K562 (cell line): ENCODE data around the gene OFD1. TPM values are rescaled to one million over a fixed set of nuclear protein-coding genes. Genes with fewer than 3 reads are reported as not detected.
A peak's percentile ranks its signal among the peaks of the same experiment; 100 is the strongest.

Source experiments
- C11orf30 ChIP-seq: fragments of 450-650 bp; IDR thresholded peaks from 2 replicates; pipeline ENCODE4 v1.6.1; 2016; ENCODE audit warnings: low read depth, mild to moderate bottlenecking
- GABPB2 ChIP-seq: fragments of 250-450 bp; sonication (Bioruptor Pico); conservative IDR thresholded peaks from 2 replicates; pipeline ENCODE4 v1.5.1; 2021; ENCODE audit warnings: mild to moderate bottlenecking
- GTF2F1 ChIP-seq: IDR thresholded peaks from 2 replicates; pipeline ENCODE4 v1.6.1; 2011; ENCODE audit warnings: low read depth, low read length, improper control_type of control experiment
- KDM2B ChIP-seq: fragments of 250-450 bp; sonication (Bioruptor Pico); IDR thresholded peaks from 2 replicates; pipeline ENCODE4 v1.8.0; 2021; ENCODE audit warnings: mild to moderate bottlenecking, moderate library complexity
- MED1 ChIP-seq: sonication (generic); formaldehyde crosslinking; IDR thresholded peaks from 2 replicates; pipeline ENCODE4 v1.8.1; 2023; ENCODE audit warnings: missing genetic modification reagents, borderline replicate concordance
- PCBP1 ChIP-seq: fragments of 200-400 bp; formaldehyde crosslinking; IDR thresholded peaks from 2 replicates; pipeline ENCODE4 v1.6.1; 2018; ENCODE audit warnings: mild to moderate bottlenecking, low read depth, low read length; ENCODE audit not compliant: poor library complexity, severe bottlenecking
- RBM15 ChIP-seq: fragments of 200-400 bp; formaldehyde crosslinking; IDR thresholded peaks from 2 replicates; pipeline ENCODE4 v1.6.1; 2018; ENCODE audit warnings: mild to moderate bottlenecking, low read length, moderate library complexity; ENCODE audit not compliant: insufficient read depth
- RCOR1 ChIP-seq, 2 experiments: IDR thresholded peaks; 2 replicates each; pipeline ENCODE4 v1.6.1; 2012; ENCODE audit warnings: low read depth in 2 of 2, low read length in 2 of 2, borderline replicate concordance in 1 of 2, improper control_type of control experiment in 1 of 2
- XRCC3 ChIP-seq: fragments of 450-650 bp; IDR thresholded peaks from 2 replicates; pipeline ENCODE4 v1.6.1; 2017; ENCODE audit warnings: mild to moderate bottlenecking, moderate library complexity
- ZKSCAN3 ChIP-seq: fragments of 250-450 bp; sonication (Bioruptor Pico); IDR thresholded peaks from 2 replicates; pipeline ENCODE4 v1.4.0; 2020
- ZNF165 ChIP-seq: fragments of 250-450 bp; sonication (Bioruptor Pico); IDR thresholded peaks from 2 replicates; pipeline ENCODE4 v1.4.0; 2020; ENCODE audit warnings: borderline replicate concordance
- ZNF76 ChIP-seq: fragments of 250-450 bp; sonication (Bioruptor Pico); IDR thresholded peaks from 2 replicates; pipeline ENCODE4 v1.4.0; 2020; ENCODE audit warnings: mild to moderate bottlenecking, moderate library complexity, borderline replicate concordance
- polyA plus RNA-seq, 8 experiments: library from polyadenylated mRNA; depleted of rRNA in 4 of 8; stranded (reverse) in 5 of 8; unstranded in 3 of 8; fragments of >200 nt; fragmentation: Nextera tagmentation in 2 of 8; fragmentation: Illumina TruSeq in 1 of 8; extraction: Ambion mirVana in 2 of 8; extraction: Trizol in 1 of 8; gene quantifications; 2 replicates each; pipeline versions ENCODE4 v1.2.1 to v1.2.3, GENCODE V29; 2011 to 2014; ENCODE audit warnings: inconsistent platforms in 1 of 8, missing spikeins in 1 of 8
- total RNA-seq, 7 experiments: library from RNA; depleted of rRNA in 6 of 7; stranded (reverse); fragments of >200 nt in 6 of 7; fragmentation: Illumina TruSeq in 2 of 7; extraction: Trizol in 2 of 7; gene quantifications; 2 replicates each; pipeline versions ENCODE4 v1.2.1 to v1.2.3, GENCODE V29; 2011 to 2021; ENCODE audit warnings: low replicate concordance in 1 of 7
- TF ChIP-seq, protein P1 (sequence below): sonication (generic); formaldehyde crosslinking; IDR thresholded peaks from 2 replicates; pipeline ENCODE4 v1.8.1; 2023; ENCODE audit warnings: mild to moderate bottlenecking, missing genetic modification reagents
- TF ChIP-seq, protein P2 (sequence below): IDR thresholded peaks from 2 replicates; pipeline ENCODE4 v1.6.1; 2011; ENCODE audit not compliant: insufficient read length; ENCODE audit errors: extremely low read depth
- TF ChIP-seq, protein P3 (sequence below): fragments of 450-650 bp; IDR thresholded peaks from one replicate; pipeline ENCODE4 v1.6.1; 2018; ENCODE audit warnings: mild to moderate bottlenecking, moderate library complexity; ENCODE audit not compliant: partially characterized antibody
- TF ChIP-seq, protein P4 (sequence below): fragments of 250-450 bp; sonication (Bioruptor Pico); IDR thresholded peaks from 2 replicates; pipeline ENCODE4 v1.9.0; 2021; ENCODE audit warnings: mild to moderate bottlenecking, inconsistent platforms
- TF ChIP-seq, protein P5 (sequence below): IDR thresholded peaks from 2 replicates; pipeline ENCODE4 v1.6.1; 2016; ENCODE audit warnings: missing genetic modification characterization, missing compliant biosample characterization
- TF ChIP-seq, protein P6 (sequence below), 3 experiments: IDR thresholded peaks in 2 of 3; conservative IDR thresholded peaks in 1 of 3; 2 replicates each; pipeline ENCODE4 v1.5.1; 2011 to 2012; ENCODE audit warnings: low read length in 3 of 3, mild to moderate bottlenecking in 3 of 3, control low read depth in 2 of 3, improper control_type of control experiment in 1 of 3, inconsistent platforms in 1 of 3, low read depth in 1 of 3, mixed read lengths in 1 of 3, moderate library complexity in 1 of 3; ENCODE audit not compliant: insufficient read depth in 2 of 3

The OFD1 gene
- total and polyA plus RNA-seq, 9 of the 15 experiments (the other 6 are each of a cell fraction or from before 2014, with no cell fraction given): 22.0 to 49.1 (median 30.2) TPM

DNA sequence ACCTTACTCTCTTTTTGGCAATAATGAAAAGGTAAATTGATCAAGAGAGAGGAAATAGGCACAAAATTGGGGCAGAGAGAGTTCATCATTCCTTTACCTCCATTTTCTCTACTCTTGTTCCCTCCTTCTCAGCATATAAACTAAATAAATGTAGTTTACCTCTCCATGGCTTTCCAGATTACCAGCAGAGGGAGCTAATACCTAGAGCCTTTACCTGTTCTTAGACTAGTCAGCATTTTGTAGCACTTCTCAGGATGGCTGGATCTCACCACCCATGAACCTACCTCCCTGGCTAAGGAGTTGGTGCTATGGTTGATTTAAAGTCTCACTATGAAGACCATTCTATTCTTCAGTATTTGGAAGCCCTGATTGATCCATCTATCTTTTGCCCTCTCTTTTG, 15.7 kb downstream of the OFD1 start (continued):
- TF ChIP-seq, protein P1, sequence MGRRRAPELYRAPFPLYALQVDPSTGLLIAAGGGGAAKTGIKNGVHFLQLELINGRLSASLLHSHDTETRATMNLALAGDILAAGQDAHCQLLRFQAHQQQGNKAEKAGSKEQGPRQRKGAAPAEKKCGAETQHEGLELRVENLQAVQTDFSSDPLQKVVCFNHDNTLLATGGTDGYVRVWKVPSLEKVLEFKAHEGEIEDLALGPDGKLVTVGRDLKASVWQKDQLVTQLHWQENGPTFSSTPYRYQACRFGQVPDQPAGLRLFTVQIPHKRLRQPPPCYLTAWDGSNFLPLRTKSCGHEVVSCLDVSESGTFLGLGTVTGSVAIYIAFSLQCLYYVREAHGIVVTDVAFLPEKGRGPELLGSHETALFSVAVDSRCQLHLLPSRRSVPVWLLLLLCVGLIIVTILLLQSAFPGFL (CRISPR knock-in tag): no peak
- TF ChIP-seq RCOR1 (IDR thresholded peaks at IDR 0.05; ENCODE audit: borderline replicate concordance in 1 of 2, low read depth in 2 of 2, low read length in 2 of 2) (no peak), XRCC3 (no peak), ZKSCAN3 (CRISPR knock-in tag) (no peak), GABPB2 (CRISPR knock-in tag) (no peak), C11orf30 (peak; percentile 90), KDM2B (CRISPR knock-in tag) (no peak), RBM15 (no peak), ZNF165 (CRISPR knock-in tag) (no peak), ZNF76 (no peak), PCBP1 (no peak), GTF2F1 (no peak), MED1 (CRISPR knock-in tag) (no peak)
- TF ChIP-seq, protein P2, sequence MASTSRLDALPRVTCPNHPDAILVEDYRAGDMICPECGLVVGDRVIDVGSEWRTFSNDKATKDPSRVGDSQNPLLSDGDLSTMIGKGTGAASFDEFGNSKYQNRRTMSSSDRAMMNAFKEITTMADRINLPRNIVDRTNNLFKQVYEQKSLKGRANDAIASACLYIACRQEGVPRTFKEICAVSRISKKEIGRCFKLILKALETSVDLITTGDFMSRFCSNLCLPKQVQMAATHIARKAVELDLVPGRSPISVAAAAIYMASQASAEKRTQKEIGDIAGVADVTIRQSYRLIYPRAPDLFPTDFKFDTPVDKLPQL: no peak
- TF ChIP-seq, protein P3, sequence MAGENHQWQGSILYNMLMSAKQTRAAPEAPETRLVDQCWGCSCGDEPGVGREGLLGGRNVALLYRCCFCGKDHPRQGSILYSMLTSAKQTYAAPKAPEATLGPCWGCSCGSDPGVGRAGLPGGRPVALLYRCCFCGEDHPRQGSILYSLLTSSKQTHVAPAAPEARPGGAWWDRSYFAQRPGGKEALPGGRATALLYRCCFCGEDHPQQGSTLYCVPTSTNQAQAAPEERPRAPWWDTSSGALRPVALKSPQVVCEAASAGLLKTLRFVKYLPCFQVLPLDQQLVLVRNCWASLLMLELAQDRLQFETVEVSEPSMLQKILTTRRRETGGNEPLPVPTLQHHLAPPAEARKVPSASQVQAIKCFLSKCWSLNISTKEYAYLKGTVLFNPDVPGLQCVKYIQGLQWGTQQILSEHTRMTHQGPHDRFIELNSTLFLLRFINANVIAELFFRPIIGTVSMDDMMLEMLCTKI: no peak
- TF ChIP-seq, protein P4, sequence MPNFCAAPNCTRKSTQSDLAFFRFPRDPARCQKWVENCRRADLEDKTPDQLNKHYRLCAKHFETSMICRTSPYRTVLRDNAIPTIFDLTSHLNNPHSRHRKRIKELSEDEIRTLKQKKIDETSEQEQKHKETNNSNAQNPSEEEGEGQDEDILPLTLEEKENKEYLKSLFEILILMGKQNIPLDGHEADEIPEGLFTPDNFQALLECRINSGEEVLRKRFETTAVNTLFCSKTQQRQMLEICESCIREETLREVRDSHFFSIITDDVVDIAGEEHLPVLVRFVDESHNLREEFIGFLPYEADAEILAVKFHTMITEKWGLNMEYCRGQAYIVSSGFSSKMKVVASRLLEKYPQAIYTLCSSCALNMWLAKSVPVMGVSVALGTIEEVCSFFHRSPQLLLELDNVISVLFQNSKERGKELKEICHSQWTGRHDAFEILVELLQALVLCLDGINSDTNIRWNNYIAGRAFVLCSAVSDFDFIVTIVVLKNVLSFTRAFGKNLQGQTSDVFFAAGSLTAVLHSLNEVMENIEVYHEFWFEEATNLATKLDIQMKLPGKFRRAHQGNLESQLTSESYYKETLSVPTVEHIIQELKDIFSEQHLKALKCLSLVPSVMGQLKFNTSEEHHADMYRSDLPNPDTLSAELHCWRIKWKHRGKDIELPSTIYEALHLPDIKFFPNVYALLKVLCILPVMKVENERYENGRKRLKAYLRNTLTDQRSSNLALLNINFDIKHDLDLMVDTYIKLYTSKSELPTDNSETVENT (CRISPR knock-in tag): no peak
- TF ChIP-seq, protein P5, sequence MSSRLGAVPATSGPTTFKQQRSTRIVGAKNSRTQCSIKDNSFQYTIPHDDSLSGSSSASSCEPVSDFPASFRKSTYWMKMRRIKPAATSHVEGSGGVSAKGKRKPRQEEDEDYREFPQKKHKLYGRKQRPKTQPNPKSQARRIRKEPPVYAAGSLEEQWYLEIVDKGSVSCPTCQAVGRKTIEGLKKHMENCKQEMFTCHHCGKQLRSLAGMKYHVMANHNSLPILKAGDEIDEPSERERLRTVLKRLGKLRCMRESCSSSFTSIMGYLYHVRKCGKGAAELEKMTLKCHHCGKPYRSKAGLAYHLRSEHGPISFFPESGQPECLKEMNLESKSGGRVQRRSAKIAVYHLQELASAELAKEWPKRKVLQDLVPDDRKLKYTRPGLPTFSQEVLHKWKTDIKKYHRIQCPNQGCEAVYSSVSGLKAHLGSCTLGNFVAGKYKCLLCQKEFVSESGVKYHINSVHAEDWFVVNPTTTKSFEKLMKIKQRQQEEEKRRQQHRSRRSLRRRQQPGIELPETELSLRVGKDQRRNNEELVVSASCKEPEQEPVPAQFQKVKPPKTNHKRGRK (tag): no peak
- TF ChIP-seq, protein P6, sequence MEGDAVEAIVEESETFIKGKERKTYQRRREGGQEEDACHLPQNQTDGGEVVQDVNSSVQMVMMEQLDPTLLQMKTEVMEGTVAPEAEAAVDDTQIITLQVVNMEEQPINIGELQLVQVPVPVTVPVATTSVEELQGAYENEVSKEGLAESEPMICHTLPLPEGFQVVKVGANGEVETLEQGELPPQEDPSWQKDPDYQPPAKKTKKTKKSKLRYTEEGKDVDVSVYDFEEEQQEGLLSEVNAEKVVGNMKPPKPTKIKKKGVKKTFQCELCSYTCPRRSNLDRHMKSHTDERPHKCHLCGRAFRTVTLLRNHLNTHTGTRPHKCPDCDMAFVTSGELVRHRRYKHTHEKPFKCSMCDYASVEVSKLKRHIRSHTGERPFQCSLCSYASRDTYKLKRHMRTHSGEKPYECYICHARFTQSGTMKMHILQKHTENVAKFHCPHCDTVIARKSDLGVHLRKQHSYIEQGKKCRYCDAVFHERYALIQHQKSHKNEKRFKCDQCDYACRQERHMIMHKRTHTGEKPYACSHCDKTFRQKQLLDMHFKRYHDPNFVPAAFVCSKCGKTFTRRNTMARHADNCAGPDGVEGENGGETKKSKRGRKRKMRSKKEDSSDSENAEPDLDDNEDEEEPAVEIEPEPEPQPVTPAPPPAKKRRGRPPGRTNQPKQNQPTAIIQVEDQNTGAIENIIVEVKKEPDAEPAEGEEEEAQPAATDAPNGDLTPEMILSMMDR (IDR thresholded peaks at IDR 0.05 in 2 of 3, conservative IDR thresholded peaks at IDR 0.05 in 1 of 3; ENCODE audit: insufficient read depth in 2 of 3, low read depth in 1 of 3, low read length in 3 of 3): peak; percentile 23 to 62 (median 61); a peak in 5 of 6 replicates
